HL-60 (cell line): ENCODE results near the gene IQGAP2.

Experiments
- DNase-seq, 2 experiments: peaks; one replicate each; pipeline ENCODE4 v3.0.0-alpha.2; 2010 to 2020; ENCODE audit warnings: low read depth in 1 of 2, low spot score in 1 of 2
- H3K27ac ChIP-seq: fragments of 250-450 bp; sonication (Bioruptor Pico); replicated peaks from 2 replicates; pipeline ENCODE4 v1.5.1; 2020; ENCODE audit warnings: mild to moderate bottlenecking, moderate library complexity
- H3K27me3 ChIP-seq: fragments of 250-450 bp; sonication (Bioruptor Pico); 2 replicates; pipeline ENCODE4 v1.5.1; 2021; ENCODE audit warnings: mild to moderate bottlenecking, moderate library complexity; ENCODE audit not compliant: insufficient read depth, poor library complexity, severe bottlenecking
- H3K4me3 ChIP-seq: replicated peaks from 2 replicates; pipeline ENCODE4 v1.5.1; 2011; ENCODE audit warnings: mild to moderate bottlenecking, control low read depth, low read length; ENCODE audit not compliant: insufficient read depth
- CTCF ChIP-seq: IDR thresholded peaks from one replicate; pipeline ENCODE4 v1.5.1; 2011; ENCODE audit warnings: low read length, control low read depth, inconsistent platforms; ENCODE audit not compliant: insufficient read depth
- GABPA ChIP-seq: IDR thresholded peaks from 2 replicates; pipeline ENCODE4 v1.6.1; 2012; ENCODE audit warnings: low read depth
- POLR2AphosphoS5 ChIP-seq: IDR thresholded peaks from 2 replicates; pipeline ENCODE4 v1.6.1; 2012; ENCODE audit warnings: low read depth
- REST ChIP-seq: IDR thresholded peaks from 2 replicates; pipeline ENCODE4 v1.6.1; 2012; ENCODE audit warnings: low read depth; ENCODE audit not compliant: insufficient replicate concordance
- SPI1 ChIP-seq: IDR thresholded peaks from 2 replicates; pipeline ENCODE4 v1.6.1; 2012; ENCODE audit warnings: low read depth, mild to moderate bottlenecking, borderline replicate concordance

IQGAP2 gene

GRCh38 chr5:76625087-76625815, 222.2 kb downstream of the IQGAP2 start:
- TF ChIP-seq CTCF (no peak), SPI1 (no peak), REST (no peak), GABPA (no peak), POLR2AphosphoS5 (no peak)
- Histone ChIP-seq H3K27me3 (no peaks in the 10 kb centered on the region), H3K27ac (no peak overlapping the region), H3K4me3 (no peak overlapping the region)
- no peak for DNase-seq

- DNase-seq, result peak in 1 of 2 experiments; percentile 64
- no peaks in the 10 kb centered on the region for H3K27me3 ChIP-seq
- peak overlapping the region; percentile 40 for H3K27ac ChIP-seq
- H3K4me3 ChIP-seq, result no peak overlapping the region
- TF ChIP-seq REST (no peak), SPI1 (no peak), POLR2AphosphoS5 (no peak), GABPA (no peak), CTCF (no peak)
Measured at GRCh38 chr5:76626738-76627137, 223.7 kb downstream of the IQGAP2 start.

GRCh38 chr5:76634661-76635060, 231.6 kb downstream of the IQGAP2 start:
- TF ChIP-seq GABPA, result no peak
- no peak for TF ChIP-seq CTCF
- TF ChIP-seq POLR2AphosphoS5, result no peak
- no peak for TF ChIP-seq SPI1
- no peak for TF ChIP-seq REST
- no peak overlapping the region for H3K4me3 ChIP-seq
- DNase-seq, result no peak
- no peaks in the 10 kb centered on the region for H3K27me3 ChIP-seq
- no peak overlapping the region for H3K27ac ChIP-seq
